Erythroblast (primary cell): ENCODE results near the gene CA11.

Experiments
- GATA1 ChIP-seq: IDR thresholded peaks from 2 replicates; pipeline ENCODE4 v1.6.1; 2011; ENCODE audit warnings: low read depth, mild to moderate bottlenecking, control low read depth, low read length, moderate library complexity
- POLR2A ChIP-seq: IDR thresholded peaks from 2 replicates; pipeline ENCODE4 v1.6.1; 2011; ENCODE audit warnings: mild to moderate bottlenecking, low read length

GRCh38 chr19:48654299-48655059 is 8.5 kb upstream of the CA11 start:
- TF ChIP-seq POLR2A: no peak
- TF ChIP-seq GATA1: no peak
